Osteocyte (in vitro differentiated cells): Measurements from ENCODE around the gene IL1RAPL2. TPM values are rescaled to one million over a fixed set of nuclear protein-coding genes. Genes with fewer than 3 reads are reported as not detected.

Experiments
- DNase-seq: peaks from one replicate; pipeline ENCODE4 v3.0.0; 2021; ENCODE audit warnings: mixed read lengths; ENCODE audit not compliant: unreplicated experiment; ENCODE audit errors: extremely low spot score
- H3K27ac Mint-ChIP-seq: one replicate; pipeline ENCODE4 v1.8.0; 2021; ENCODE audit warnings: mild to moderate bottlenecking, mixed read lengths; ENCODE audit not compliant: unreplicated experiment
- H3K27me3 Mint-ChIP-seq: one replicate; pipeline ENCODE4 v1.8.0; 2021; ENCODE audit warnings: mixed read lengths; ENCODE audit not compliant: unreplicated experiment
- H3K36me3 Mint-ChIP-seq: one replicate; pipeline ENCODE4 v1.8.0; 2021; ENCODE audit warnings: mixed read lengths; ENCODE audit not compliant: unreplicated experiment
- H3K4me1 Mint-ChIP-seq: one replicate; pipeline ENCODE4 v1.8.0; 2021; ENCODE audit warnings: mixed read lengths; ENCODE audit not compliant: unreplicated experiment
- H3K4me3 Mint-ChIP-seq: one replicate; pipeline ENCODE4 v1.8.0; 2021; ENCODE audit warnings: mild to moderate bottlenecking, moderate library complexity, mixed read lengths; ENCODE audit not compliant: unreplicated experiment
- H3K9me3 Mint-ChIP-seq: one replicate; pipeline ENCODE4 v1.8.0; 2021; ENCODE audit warnings: mixed read lengths; ENCODE audit not compliant: unreplicated experiment
- CTCF ChIP-seq: fragments of 200-600 bp; sonication (generic); IDR thresholded peaks from 2 replicates; pipeline ENCODE4 v1.5.0; 2021; ENCODE audit warnings: antibody characterized with exemption, mild to moderate bottlenecking, moderate library complexity
- total RNA-seq: library from RNA; stranded (reverse); gene quantifications from 2 replicates; pipeline ENCODE4 v1.2.1, GENCODE V29; 2021

IL1RAPL2 gene
- total RNA-seq, 1 donor from 2014 or later, result not detected

GRCh38 chrX:105050921-105051320 lies 484.9 kb downstream of the IL1RAPL2 start:
- Mint-ChIP-seq H3K27ac (no peak overlapping the region), H3K27me3 (peaks cover 3% of the 10 kb centered on the region), H3K9me3 (peaks cover 12% of the 10 kb centered on the region), H3K4me3 (no peak overlapping the region), H3K4me1 (no peaks in the 10 kb centered on the region), H3K36me3 (no peaks in the 10 kb centered on the region)
- TF ChIP-seq CTCF, result no peak
- DNase-seq, result no peak

- no peak for TF ChIP-seq CTCF
- Mint-ChIP-seq H3K27me3 (peaks cover 3% of the 10 kb centered on the region), H3K36me3 (no peaks in the 10 kb centered on the region), H3K9me3 (peaks cover 12% of the 10 kb centered on the region), H3K27ac (no peak overlapping the region), H3K4me3 (no peak overlapping the region), H3K4me1 (no peaks in the 10 kb centered on the region)
- DNase-seq, result no peak
Observed at GRCh38 chrX:105051364-105051763, 485.4 kb downstream of the IL1RAPL2 start.

DNA sequence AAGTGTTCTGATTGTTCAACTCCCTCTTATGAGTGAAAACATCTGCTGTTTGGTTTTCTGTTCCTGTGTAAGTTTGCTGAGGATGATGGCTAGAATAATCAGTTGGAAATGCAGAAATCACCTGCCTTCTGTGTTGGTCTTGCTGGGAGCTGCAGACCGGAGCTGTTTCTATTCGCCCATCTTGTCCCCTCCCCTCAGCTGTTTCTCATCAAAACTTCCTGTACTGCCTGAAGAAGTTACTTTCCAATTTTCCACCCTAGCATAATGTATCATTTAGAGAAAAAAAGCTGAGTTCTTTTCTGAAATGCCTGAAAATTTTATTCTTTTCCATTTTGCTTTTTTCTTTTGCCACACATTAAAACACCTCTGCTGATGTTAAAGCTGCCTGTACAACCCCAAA lies 486.9 kb downstream of the IL1RAPL2 start:
- H3K4me3 Mint-ChIP-seq, result no peak overlapping the region

DNA sequence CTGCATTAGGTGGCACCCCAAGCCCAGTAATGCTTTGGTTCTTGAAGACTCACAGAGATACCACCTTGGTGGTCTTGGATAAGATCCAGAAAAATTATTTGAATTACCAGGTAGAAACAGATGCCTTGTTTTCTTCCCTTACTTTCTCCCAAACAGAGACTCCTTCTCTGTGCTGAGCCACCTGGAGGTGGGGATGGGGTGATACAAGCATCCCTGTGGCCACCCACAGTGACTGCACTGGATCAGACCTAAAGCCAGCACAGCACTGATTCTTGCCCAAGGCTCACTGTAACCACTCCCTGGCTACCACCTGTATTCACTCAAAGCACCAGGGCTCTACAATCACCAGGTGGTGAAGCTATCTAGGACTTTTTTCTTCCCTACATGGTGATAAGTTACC lies 497.7 kb downstream of the IL1RAPL2 start:
- TF ChIP-seq CTCF, result no peak
- Mint-ChIP-seq H3K4me3 (no peak overlapping the region), H3K9me3 (peaks cover 3% of the 10 kb centered on the region), H3K4me1 (no peaks in the 10 kb centered on the region), H3K36me3 (no peaks in the 10 kb centered on the region), H3K27me3 (no peaks in the 10 kb centered on the region), H3K27ac (no peak overlapping the region)
- DNase-seq, result no peak

More for the DNA sequence above, 486.9 kb downstream of the IL1RAPL2 start:
- no peaks in the 10 kb centered on the region for H3K4me1 Mint-ChIP-seq
- TF ChIP-seq CTCF, result no peak
- DNase-seq, result no peak
- H3K27me3 Mint-ChIP-seq, result peaks cover 1% of the 10 kb centered on the region
- no peak overlapping the region for H3K27ac Mint-ChIP-seq
- no peaks in the 10 kb centered on the region for H3K36me3 Mint-ChIP-seq
- peaks cover 12% of the 10 kb centered on the region for H3K9me3 Mint-ChIP-seq

- no peaks in the 10 kb centered on the region for H3K4me1 Mint-ChIP-seq
- H3K9me3 Mint-ChIP-seq, result peaks cover 12% of the 10 kb centered on the region
- no peak overlapping the region for H3K27ac Mint-ChIP-seq
- H3K4me3 Mint-ChIP-seq, result no peak overlapping the region
- H3K36me3 Mint-ChIP-seq, result no peaks in the 10 kb centered on the region
- TF ChIP-seq CTCF, result no peak
- no peaks in the 10 kb centered on the region for H3K27me3 Mint-ChIP-seq
- DNase-seq, result no peak
Observed at GRCh38 chrX:105098201-105098600, 532.2 kb downstream of the IL1RAPL2 start.
